GM12875 (cell line): ENCODE data around the gene C3orf20.

Source experiments
- H3K4me3 ChIP-seq: one replicate; pipeline ENCODE4 v1.5.1; 2011; ENCODE audit warnings: low read depth, low read length, control low read depth
- TF ChIP-seq, protein P1 (sequence below): IDR thresholded peaks from 2 replicates; pipeline ENCODE4 v1.5.1; 2011; ENCODE audit warnings: low read depth, mild to moderate bottlenecking, control low read depth, inconsistent platforms, low read length, moderate library complexity, borderline replicate concordance; ENCODE audit not compliant: insufficient read depth

Gene C3orf20

GRCh38 chr3:14640157-14640562, 34.8 kb upstream of the C3orf20 start:
- TF ChIP-seq, protein P1, sequence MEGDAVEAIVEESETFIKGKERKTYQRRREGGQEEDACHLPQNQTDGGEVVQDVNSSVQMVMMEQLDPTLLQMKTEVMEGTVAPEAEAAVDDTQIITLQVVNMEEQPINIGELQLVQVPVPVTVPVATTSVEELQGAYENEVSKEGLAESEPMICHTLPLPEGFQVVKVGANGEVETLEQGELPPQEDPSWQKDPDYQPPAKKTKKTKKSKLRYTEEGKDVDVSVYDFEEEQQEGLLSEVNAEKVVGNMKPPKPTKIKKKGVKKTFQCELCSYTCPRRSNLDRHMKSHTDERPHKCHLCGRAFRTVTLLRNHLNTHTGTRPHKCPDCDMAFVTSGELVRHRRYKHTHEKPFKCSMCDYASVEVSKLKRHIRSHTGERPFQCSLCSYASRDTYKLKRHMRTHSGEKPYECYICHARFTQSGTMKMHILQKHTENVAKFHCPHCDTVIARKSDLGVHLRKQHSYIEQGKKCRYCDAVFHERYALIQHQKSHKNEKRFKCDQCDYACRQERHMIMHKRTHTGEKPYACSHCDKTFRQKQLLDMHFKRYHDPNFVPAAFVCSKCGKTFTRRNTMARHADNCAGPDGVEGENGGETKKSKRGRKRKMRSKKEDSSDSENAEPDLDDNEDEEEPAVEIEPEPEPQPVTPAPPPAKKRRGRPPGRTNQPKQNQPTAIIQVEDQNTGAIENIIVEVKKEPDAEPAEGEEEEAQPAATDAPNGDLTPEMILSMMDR, result no peak
- no peak overlapping the region for H3K4me3 ChIP-seq

DNA sequence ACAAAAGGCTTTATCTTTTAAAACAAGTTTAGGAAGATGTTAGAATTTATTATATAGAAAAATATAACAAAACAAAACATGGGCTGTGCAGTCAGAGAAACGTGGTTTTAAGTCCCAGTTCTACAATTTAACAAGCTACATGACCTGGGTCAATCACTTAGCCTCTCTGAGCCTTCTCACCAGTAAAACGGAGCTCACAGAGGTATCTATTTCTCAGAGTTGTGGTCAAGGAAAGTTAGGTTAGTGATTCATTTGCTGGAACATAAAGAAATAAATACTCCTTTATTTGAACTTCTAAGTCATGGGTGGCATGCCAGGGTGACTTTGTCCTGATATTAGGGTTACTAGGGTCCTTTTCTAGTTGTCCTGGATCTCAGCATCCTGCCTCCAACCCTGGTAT, 34.2 kb upstream of the C3orf20 start:
- no peak overlapping the region for H3K4me3 ChIP-seq
- TF ChIP-seq, protein P1, result no peak

- TF ChIP-seq, protein P1, result no peak
- H3K4me3 ChIP-seq, result no peak overlapping the region
Measured at GRCh38 chr3:14641346-14641745, 33.6 kb upstream of the C3orf20 start.

GRCh38 chr3:14645453-14645852, 29.5 kb upstream of the C3orf20 start:
- no peak overlapping the region for H3K4me3 ChIP-seq
- TF ChIP-seq, protein P1, result no peak

- H3K4me3 ChIP-seq, result no peak overlapping the region
- TF ChIP-seq, protein P1, result no peak
Measured at GRCh38 chr3:14646131-14646573, 28.8 kb upstream of the C3orf20 start.

- TF ChIP-seq, protein P1, result no peak
- H3K4me3 ChIP-seq, result no peak overlapping the region
Measured at GRCh38 chr3:14646589-14647413, 28.1 kb upstream of the C3orf20 start.
